Sigmoid colon (tissue), 4 donors: Measurements from ENCODE around the gene THBS3.
"Not testable (repeated sequence)": the region's sequence is repeated elsewhere in the genome, so short reads cannot be mapped to it uniquely, and the experiment has no call there.

Source experiments
- CTCF ChIP-seq, 4 experiments: fragments of 450-650 bp in 3 of 4; fragments of 200-600 bp in 1 of 4; IDR thresholded peaks; one replicate each; pipeline ENCODE4 v1.5.1; 2016 to 2019; ENCODE audit warnings: antibody characterized with exemption in 4 of 4, mild to moderate bottlenecking in 3 of 4, moderate library complexity in 2 of 4
- EP300 ChIP-seq, 4 donors: sonication (generic); formaldehyde crosslinking; IDR thresholded peaks; one replicate each; pipeline ENCODE4 v1.6.1; 2017; ENCODE audit warnings: antibody characterized with exemption in 4 of 4
- POLR2A ChIP-seq, 2 donors: fragments of 450-650 bp; IDR thresholded peaks; one replicate each; pipeline ENCODE4 v1.6.1; 2016; ENCODE audit warnings: antibody characterized with exemption in 2 of 2, mild to moderate bottlenecking in 2 of 2, moderate library complexity in 2 of 2
- POLR2AphosphoS5 ChIP-seq, 4 donors: sonication (generic); formaldehyde crosslinking; IDR thresholded peaks; one replicate each; pipeline ENCODE4 v1.6.1; 2017; ENCODE audit warnings: antibody characterized with exemption in 4 of 4

GRCh38 chr1:155246796-155247195, 39.1 kb upstream of the THBS3 start:
- TF ChIP-seq POLR2AphosphoS5, CTCF, POLR2A, EP300 (IDR thresholded peaks at IDR 0.05): not testable (repeated sequence)
